Measurements from ENCODE around the gene R3HCC1L.
"Not testable (repeated sequence)": the region's sequence is repeated elsewhere in the genome, so short reads cannot be mapped to it uniquely, and the experiment has no call there.

- not testable (repeated sequence) for TF ChIP-seq POLR2AphosphoS5, CTCF, POLR2A (IDR thresholded peaks at IDR 0.05)
Observed at GRCh38 chr10:98133075-98133752, 1.2 kb upstream of the R3HCC1L start.
